Left lung (tissue), 10 donors: ENCODE measurements around the gene PRTN3. TPM values are rescaled to one million over a fixed set of nuclear protein-coding genes. Genes with fewer than 3 reads are reported as not detected.
"Not testable (repeated sequence)": the region's sequence is repeated elsewhere in the genome, so short reads cannot be mapped to it uniquely, and the experiment has no call there.

Experiments used
- ATAC-seq: fragments of 200-7000 bp; cut with Tn5 transposase; one replicate; pipeline ENCODE4 v1.9.1; 2020; ENCODE audit warnings: moderate library complexity
- DNase-seq, 4 donors: peaks; one replicate each; pipeline ENCODE4 v3.0.0-alpha.2; 2013 to 2020
- H3K27ac ChIP-seq, 2 donors: fragments of 200-600 bp; sonication (generic) in 1 of 2; one replicate each; pipeline versions ENCODE4 v1.5.0 to v1.8.0; 2020 to 2021
- H3K27me3 ChIP-seq, 2 donors: fragments of 200-600 bp; sonication (generic) in 1 of 2; one replicate each; pipeline versions ENCODE4 v1.5.0 to v1.8.0; 2020 to 2021
- H3K36me3 ChIP-seq, 2 donors: fragments of 200-600 bp; sonication (generic) in 1 of 2; one replicate each; pipeline versions ENCODE4 v1.5.0 to v1.8.0; 2020 to 2021
- H3K4me1 ChIP-seq, 2 donors: fragments of 200-600 bp; one replicate each; pipeline ENCODE4 v1.8.0; 2021
- H3K4me3 ChIP-seq, 2 donors: fragments of 200-600 bp; sonication (generic) in 1 of 2; one replicate each; pipeline versions ENCODE4 v1.5.0 to v1.8.0; 2020 to 2021; ENCODE audit warnings: mild to moderate bottlenecking in 1 of 2
- H3K9me3 ChIP-seq, 2 donors: fragments of 200-600 bp; sonication (generic) in 1 of 2; one replicate each; pipeline versions ENCODE4 v1.5.0 to v1.8.0; 2020 to 2021
- CTCF ChIP-seq, 2 donors: fragments of 200-600 bp; sonication (generic) in 1 of 2; IDR thresholded peaks; one replicate each; pipeline versions ENCODE4 v1.5.0 to v1.8.0; 2021; ENCODE audit warnings: antibody characterized with exemption in 2 of 2
- intact Hi-C, 2 donors: fragments of 100-400 bp; cut with DNase I; formaldehyde crosslinking; loops; one replicate each; pipeline versions ENCODE4 v1.11.2 to v1.14.2; 2022
- polyA plus RNA-seq, 6 donors: library from polyadenylated mRNA; unstranded; fragments of 120-200 nt; gene quantifications; one replicate each; pipeline ENCODE4 v1.2.1, GENCODE V29; 2013; ENCODE audit not compliant: insufficient read length in 6 of 6
- total RNA-seq, 2 donors: library from RNA; stranded (reverse); fragmentation: NEBNext Ultra II Directional; extraction: Animal tissue kit (Norgen Biotek cat#: 25700); gene quantifications; one replicate each; pipeline ENCODE4 v1.2.1, GENCODE V29; 2021
- donor health status: DM: no; HTN: yes; CAD: no.
- donor health status: DM: no; HTN: no; CAD: no.

Gene PRTN3
- total and polyA plus RNA-seq, 8 donors, result 0.55 to 3.8 (median 2.4) TPM

GRCh38 chr19:816500-816857 lies 24.3 kb upstream of the PRTN3 start:
- no peak for ATAC-seq
- no peak for TF ChIP-seq CTCF (IDR thresholded peaks at IDR 0.05)

GRCh38 chr19:820212-820611 lies 20.6 kb upstream of the PRTN3 start:
- not testable (repeated sequence) for ATAC-seq

More at GRCh38 chr19:816500-816857, 24.3 kb upstream of the PRTN3 start:
- Histone ChIP-seq H3K4me1 (peaks cover under 1 to 4% of the 10 kb centered on the region in 2 donors), H3K27ac (no peak overlapping the region), H3K36me3 (peaks cover 0 to 33% of the 10 kb centered on the region in 2 donors), H3K27me3 (peaks cover 0 to 9% of the 10 kb centered on the region in 2 donors), H3K4me3 (no peak overlapping the region), H3K9me3 (no peaks in the 10 kb centered on the region)
- intact Hi-C loops, result no loop called here
- no peak for DNase-seq

GRCh38 chr19:821231-821824 lies 19.5 kb upstream of the PRTN3 start:
- intact Hi-C loops, result no loop called here
- H3K4me1 ChIP-seq, result peaks cover 3 to 52% of the 10 kb centered on the region in 2 donors
- H3K36me3 ChIP-seq, result no peaks in the 10 kb centered on the region
- ATAC-seq (peak; percentile 9), DNase-seq (no peak)
- TF ChIP-seq CTCF (IDR thresholded peaks at IDR 0.05), result no peak
- H3K27me3 ChIP-seq, result peaks cover 18 to 36% of the 10 kb centered on the region in 2 donors
- H3K27ac ChIP-seq, result no peak overlapping the region
- H3K4me3 ChIP-seq, result peak overlapping the region; percentile 13 to 35
- H3K9me3 ChIP-seq, result no peaks in the 10 kb centered on the region

More at GRCh38 chr19:820212-820611, 20.6 kb upstream of the PRTN3 start:
- peaks cover 18 to 36% of the 10 kb centered on the region in 2 donors for H3K27me3 ChIP-seq
- H3K4me1 ChIP-seq, result peaks cover 3 to 41% of the 10 kb centered on the region in 2 donors
- H3K36me3 ChIP-seq, H3K27ac ChIP-seq, H3K9me3 ChIP-seq, intact Hi-C loops, H3K4me3 ChIP-seq, DNase-seq: not testable (repeated sequence)

- Histone ChIP-seq H3K27ac (no peak within 1 kb of the TSS), H3K36me3 (no peaks in the 10 kb centered on the region), H3K4me1 (peaks cover 3 to 58% of the 10 kb centered on the region in 2 donors), H3K9me3 (no peaks in the 10 kb centered on the region), H3K27me3 (peaks cover 18 to 36% of the 10 kb centered on the region in 2 donors), H3K4me3 (peak within 1 kb of the TSS; percentile 13 to 35)
- intact Hi-C loops, result no loop called here
- ATAC-seq (no peak), DNase-seq (peak in 1 of 4 donors; percentile 74)
- no peak for TF ChIP-seq CTCF (IDR thresholded peaks at IDR 0.05)
These were observed 18.8 kb upstream of the PRTN3 start, which contains the start of gene PLPPR3 for GRCh38 chr19:821825-822503. Gene PLPPR3, minus strand, starts transcription at chr19:821955. Its CDS starts 396 bp downstream, at chr19:821559.

GRCh38 chr19:823565-824121 lies 17.2 kb upstream of the PRTN3 start:
- no peaks in the 10 kb centered on the region for H3K9me3 ChIP-seq
- intact Hi-C loops, result no loop called here
- H3K27ac ChIP-seq, result no peak overlapping the region
- DNase-seq, result no peak
- no peaks in the 10 kb centered on the region for H3K36me3 ChIP-seq
- peaks cover 3 to 69% of the 10 kb centered on the region in 2 donors for H3K4me1 ChIP-seq
- H3K4me3 ChIP-seq, result no peak overlapping the region
- ATAC-seq, result peak; percentile 39
- peaks cover 18 to 45% of the 10 kb centered on the region in 2 donors for H3K27me3 ChIP-seq
- TF ChIP-seq CTCF (IDR thresholded peaks at IDR 0.05), result no peak
